ENCODE measurements around the gene HNRNPD.
"Not testable (repeated sequence)": the region's sequence is repeated elsewhere in the genome, so short reads cannot be mapped to it uniquely, and the experiment has no call there.

The HNRNPD gene

GRCh38 chr4:82366431-82366830, 7.4 kb downstream of the HNRNPD start:
- not testable (repeated sequence) for H3K4me3 ChIP-seq (ENCODE audit: low read length); H3K27me3 ChIP-seq (ENCODE audit: insufficient read depth, low read length); H2AFZ ChIP-seq (ENCODE audit: low read depth, low read length); H3K9me3 ChIP-seq (ENCODE audit: low read length)
- Histone ChIP-seq H3K4me1 (ENCODE audit: insufficient read depth, low read length) (peaks cover 31% of the 10 kb centered on the region), H3K36me3 (ENCODE audit: insufficient read depth, low read length) (peaks cover 73% of the 10 kb centered on the region)

DNA sequence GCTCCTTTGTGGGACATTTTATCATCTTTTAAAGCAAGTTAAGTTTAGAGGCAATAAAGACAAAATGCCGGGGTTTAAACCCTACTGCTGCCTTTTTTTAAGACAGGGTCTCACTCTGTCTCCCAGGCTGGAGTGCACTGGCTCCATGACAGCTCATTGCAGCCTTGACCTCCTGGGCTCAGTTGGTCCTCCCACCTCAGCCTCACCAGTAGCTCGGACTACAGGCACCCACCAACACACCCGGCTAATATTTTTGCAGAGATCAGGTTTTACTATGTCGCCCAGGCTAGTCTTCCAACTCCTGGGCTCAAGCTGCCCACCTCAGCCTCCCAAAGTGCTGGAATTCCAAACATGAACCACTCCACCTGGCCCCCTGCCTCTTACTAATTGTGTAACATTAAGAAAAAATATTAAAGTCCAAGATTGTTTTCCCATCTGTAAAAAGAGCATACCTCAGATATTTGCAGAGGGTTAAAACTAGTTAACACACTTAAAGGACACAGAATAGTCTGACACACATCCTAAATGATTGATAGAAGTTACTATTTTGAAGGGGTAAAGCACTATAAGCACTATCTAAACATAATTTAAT, 9.8 kb downstream of the HNRNPD start:
- Histone ChIP-seq H3K9me3 (ENCODE audit: low read length) (no peaks in the 10 kb centered on the region), H2AFZ (ENCODE audit: low read depth, low read length) (no peak overlapping the region), H3K4me1 (ENCODE audit: insufficient read depth, low read length) (peaks cover 8% of the 10 kb centered on the region), H3K27me3 (ENCODE audit: insufficient read depth, low read length) (no peaks in the 10 kb centered on the region), H3K4me3 (ENCODE audit: low read length) (no peak overlapping the region), H3K36me3 (ENCODE audit: insufficient read depth, low read length) (peaks cover 64% of the 10 kb centered on the region)

DNA sequence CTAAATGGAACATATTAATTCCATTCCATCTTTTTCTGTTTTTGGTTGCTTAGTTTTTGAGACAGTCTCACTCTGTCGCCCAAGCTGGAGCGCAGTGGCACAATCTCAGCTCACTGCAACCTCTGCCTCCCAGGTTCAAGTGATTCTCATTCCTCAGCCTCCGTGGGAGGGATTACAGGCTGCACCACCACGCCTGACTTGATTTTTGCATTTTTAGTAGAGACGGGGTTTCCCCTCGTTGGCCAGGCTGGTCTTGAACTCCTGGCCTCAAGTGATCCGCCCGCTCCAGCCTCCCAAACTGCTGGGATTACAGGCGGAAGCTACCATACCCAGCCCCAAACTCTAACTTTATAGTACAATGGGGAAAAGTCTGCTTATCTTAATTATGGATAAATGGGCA, 11.2 kb downstream of the HNRNPD start:
- no peak overlapping the region for H3K4me3 ChIP-seq (ENCODE audit: low read length)
- no peaks in the 10 kb centered on the region for H3K9me3 ChIP-seq (ENCODE audit: low read length)
- no peak overlapping the region for H2AFZ ChIP-seq (ENCODE audit: low read depth, low read length)
- H3K4me1 ChIP-seq (ENCODE audit: insufficient read depth, low read length): peaks cover 3% of the 10 kb centered on the region
- no peaks in the 10 kb centered on the region for H3K27me3 ChIP-seq (ENCODE audit: insufficient read depth, low read length)
- H3K36me3 ChIP-seq (ENCODE audit: insufficient read depth, low read length): peaks cover 61% of the 10 kb centered on the region

DNA sequence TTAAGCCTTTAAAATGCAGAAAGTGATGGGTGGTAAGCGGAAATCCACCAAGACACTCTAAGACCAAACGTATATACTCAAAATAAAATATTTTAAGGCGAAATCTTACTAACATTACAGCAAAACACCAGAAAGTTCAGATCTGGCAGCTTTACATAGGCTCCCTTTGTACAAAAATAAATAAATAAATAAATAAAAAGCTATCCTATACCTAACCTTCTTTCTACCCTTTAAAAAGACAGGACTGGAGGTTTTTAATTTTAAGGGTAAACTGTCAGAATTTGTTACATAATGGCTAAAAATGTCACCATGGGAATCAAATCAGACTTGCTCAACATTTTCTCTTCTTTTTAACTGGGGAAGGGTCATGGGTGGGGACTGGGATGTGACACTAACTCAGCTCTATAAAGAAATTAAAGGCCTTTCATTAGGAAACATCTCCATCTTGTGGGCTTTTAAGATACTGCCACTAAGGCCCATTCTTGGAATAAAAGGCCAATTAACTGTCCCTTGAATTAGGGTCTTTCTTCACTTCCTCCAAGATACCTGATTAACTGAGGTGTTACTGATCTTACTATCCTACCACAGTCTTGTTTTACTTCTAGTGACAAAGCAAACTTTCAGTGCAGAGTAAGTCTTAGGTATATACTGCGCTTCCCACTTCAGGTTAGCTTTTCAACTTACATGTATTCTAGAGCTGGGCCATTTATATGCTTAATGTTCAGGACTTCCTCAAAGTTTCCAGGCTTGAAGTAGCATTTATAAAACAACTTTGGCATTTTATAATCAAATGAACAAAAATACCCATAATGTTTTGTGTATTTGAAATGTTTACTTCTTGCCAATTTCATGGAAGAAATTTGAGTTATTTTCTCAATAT, 13.3 kb downstream of the HNRNPD start:
- Histone ChIP-seq H2AFZ (ENCODE audit: low read depth, low read length) (no peak overlapping the region), H3K36me3 (ENCODE audit: insufficient read depth, low read length) (peaks cover 62% of the 10 kb centered on the region), H3K27me3 (ENCODE audit: insufficient read depth, low read length) (no peaks in the 10 kb centered on the region), H3K4me3 (ENCODE audit: low read length) (no peak overlapping the region), H3K4me1 (ENCODE audit: insufficient read depth, low read length) (peaks cover 3% of the 10 kb centered on the region), H3K9me3 (ENCODE audit: low read length) (no peaks in the 10 kb centered on the region)

DNA sequence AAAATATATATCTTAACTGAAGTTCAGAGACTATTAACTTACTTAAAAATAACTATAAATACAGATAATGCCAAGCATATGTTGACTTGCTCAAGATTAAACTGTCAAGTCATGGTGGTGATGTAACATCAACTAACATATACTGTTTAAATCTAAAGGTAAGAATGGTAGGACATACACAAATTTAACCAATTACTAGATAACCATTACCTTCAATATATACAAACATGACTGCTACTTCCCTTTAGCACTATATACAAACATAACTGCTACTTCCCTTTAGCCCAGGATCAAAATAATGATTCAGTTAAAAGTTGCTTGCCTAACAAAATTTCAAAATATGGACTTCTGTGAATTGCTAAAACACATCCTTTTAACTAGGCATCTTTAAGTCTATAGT, 14.9 kb downstream of the HNRNPD start:
- Histone ChIP-seq H3K9me3 (ENCODE audit: low read length) (no peaks in the 10 kb centered on the region), H3K36me3 (ENCODE audit: insufficient read depth, low read length) (peaks cover 69% of the 10 kb centered on the region)

DNA sequence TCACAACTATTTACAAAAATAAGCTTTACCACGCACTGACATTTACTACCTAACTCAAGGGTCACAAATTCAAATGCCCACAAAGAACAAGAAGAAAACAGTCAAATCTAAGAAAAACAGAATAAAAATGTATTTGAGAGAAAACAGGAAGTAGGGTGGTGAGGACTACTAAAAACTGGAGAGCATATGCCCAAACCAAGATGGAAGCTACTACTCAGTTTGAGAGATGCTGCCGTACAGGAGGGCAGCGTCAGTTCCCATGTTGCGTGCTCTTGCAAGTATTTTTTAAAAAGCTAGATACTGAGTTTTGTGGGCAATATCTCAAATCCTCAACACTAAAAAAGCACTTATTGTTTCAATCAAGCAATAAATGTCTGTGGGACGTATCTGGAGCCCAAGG, 16.2 kb downstream of the HNRNPD start:
- Histone ChIP-seq H3K4me3 (ENCODE audit: low read length) (no peak overlapping the region), H3K27me3 (ENCODE audit: insufficient read depth, low read length) (no peaks in the 10 kb centered on the region), H2AFZ (ENCODE audit: low read depth, low read length) (no peak overlapping the region), H3K4me1 (ENCODE audit: insufficient read depth, low read length) (peaks cover 3% of the 10 kb centered on the region), H3K9me3 (ENCODE audit: low read length) (no peaks in the 10 kb centered on the region), H3K36me3 (ENCODE audit: insufficient read depth, low read length) (peaks cover 74% of the 10 kb centered on the region)

More for the DNA sequence above, 14.9 kb downstream of the HNRNPD start:
- H3K4me1 ChIP-seq (ENCODE audit: insufficient read depth, low read length): peaks cover 3% of the 10 kb centered on the region
- no peak overlapping the region for H2AFZ ChIP-seq (ENCODE audit: low read depth, low read length)
- no peak overlapping the region for H3K4me3 ChIP-seq (ENCODE audit: low read length)
- no peaks in the 10 kb centered on the region for H3K27me3 ChIP-seq (ENCODE audit: insufficient read depth, low read length)

DNA sequence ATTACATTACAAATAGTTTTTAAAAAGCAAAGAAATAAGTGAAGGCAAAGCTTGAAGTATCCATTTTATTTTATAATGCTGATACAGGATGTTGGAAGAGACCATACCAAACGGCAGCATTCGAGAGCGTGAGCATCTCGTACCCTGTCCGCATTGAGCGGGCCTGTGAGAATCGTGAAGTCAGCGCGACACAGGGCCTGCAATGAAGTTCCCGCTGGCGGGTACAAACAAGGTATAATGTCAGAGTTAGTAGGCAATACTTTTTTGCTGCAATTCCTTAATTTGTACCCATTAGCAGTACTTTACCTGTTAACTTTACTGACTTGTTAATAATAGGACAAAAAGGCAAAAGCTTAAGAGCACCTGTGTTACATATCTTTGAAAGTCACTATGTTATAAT, 19.0 kb downstream of the HNRNPD start:
- Histone ChIP-seq H3K4me1 (ENCODE audit: insufficient read depth, low read length) (no peaks in the 10 kb centered on the region), H3K36me3 (ENCODE audit: insufficient read depth, low read length) (peaks cover 92% of the 10 kb centered on the region), H3K27me3 (ENCODE audit: insufficient read depth, low read length) (no peaks in the 10 kb centered on the region), H3K9me3 (ENCODE audit: low read length) (no peaks in the 10 kb centered on the region), H2AFZ (ENCODE audit: low read depth, low read length) (no peak overlapping the region), H3K4me3 (ENCODE audit: low read length) (no peak overlapping the region)

DNA sequence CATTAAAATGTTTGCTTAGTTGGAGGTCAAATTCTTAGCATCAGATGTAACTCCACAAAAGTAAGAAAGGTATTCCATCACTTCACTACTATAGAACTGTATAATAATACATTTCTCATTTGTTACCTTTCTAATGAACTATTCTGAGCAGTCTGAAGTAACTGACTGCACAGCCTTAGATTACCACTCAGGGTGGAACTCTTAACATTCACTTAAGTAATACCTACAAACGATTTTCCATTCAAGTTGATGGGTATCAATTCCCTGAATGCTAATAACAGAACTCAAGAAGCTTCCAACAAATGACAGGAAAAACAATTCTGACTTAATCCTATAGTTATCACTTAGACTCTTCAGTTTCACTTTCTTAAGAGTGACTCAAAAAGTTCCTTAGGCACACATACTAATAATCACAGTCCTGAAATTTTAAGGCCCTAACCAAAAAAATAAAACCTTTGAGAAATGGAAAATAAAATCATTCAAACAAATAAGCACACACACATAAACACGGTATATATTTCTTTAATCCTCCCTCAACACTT, 20.9 kb downstream of the HNRNPD start:
- H3K36me3 ChIP-seq (ENCODE audit: insufficient read depth, low read length): peaks cover 81% of the 10 kb centered on the region
- no peaks in the 10 kb centered on the region for H3K27me3 ChIP-seq (ENCODE audit: insufficient read depth, low read length)
- H2AFZ ChIP-seq (ENCODE audit: low read depth, low read length): no peak overlapping the region
- H3K4me3 ChIP-seq (ENCODE audit: low read length): no peak overlapping the region
- H3K4me1 ChIP-seq (ENCODE audit: insufficient read depth, low read length): no peaks in the 10 kb centered on the region
- H3K9me3 ChIP-seq (ENCODE audit: low read length): no peaks in the 10 kb centered on the region

- Histone ChIP-seq H3K9me3 (ENCODE audit: low read length) (no peaks in the 10 kb centered on the region), H3K4me1 (ENCODE audit: insufficient read depth, low read length) (no peaks in the 10 kb centered on the region), H3K27me3 (ENCODE audit: insufficient read depth, low read length) (no peaks in the 10 kb centered on the region), H3K36me3 (ENCODE audit: insufficient read depth, low read length) (peaks cover 78% of the 10 kb centered on the region), H2AFZ (ENCODE audit: low read depth, low read length) (no peak overlapping the region), H3K4me3 (ENCODE audit: low read length) (no peak overlapping the region)
Measured at GRCh38 chr4:82352118-82352824, 21.5 kb downstream of the HNRNPD start.

DNA sequence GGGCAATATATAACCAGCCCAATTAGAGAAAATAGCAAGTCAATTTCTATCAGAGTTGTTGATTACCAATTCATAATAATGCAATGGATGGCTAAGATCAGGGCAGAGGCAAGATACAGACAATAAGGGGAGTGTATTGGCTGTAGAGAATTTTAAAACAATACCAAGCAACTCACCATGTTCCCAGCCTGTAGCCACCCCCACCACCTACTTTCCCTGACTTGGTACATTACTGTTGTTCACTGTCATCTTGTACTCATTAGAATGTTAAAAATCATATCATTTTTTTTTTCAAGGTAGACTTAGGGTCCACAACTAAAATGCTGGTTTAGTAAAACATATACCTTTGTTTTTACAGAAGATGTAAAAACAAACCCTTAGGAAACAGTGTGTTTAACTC, 27.7 kb downstream of the HNRNPD start:
- Histone ChIP-seq H3K4me3 (ENCODE audit: low read length) (no peak overlapping the region), H3K4me1 (ENCODE audit: insufficient read depth, low read length) (no peaks in the 10 kb centered on the region), H3K36me3 (ENCODE audit: insufficient read depth, low read length) (peaks cover 18% of the 10 kb centered on the region), H3K27me3 (ENCODE audit: insufficient read depth, low read length) (no peaks in the 10 kb centered on the region), H3K9me3 (ENCODE audit: low read length) (no peaks in the 10 kb centered on the region), H2AFZ (ENCODE audit: low read depth, low read length) (no peak overlapping the region)

- Histone ChIP-seq H3K36me3 (ENCODE audit: insufficient read depth, low read length) (no peaks in the 10 kb centered on the region), H3K4me1 (ENCODE audit: insufficient read depth, low read length) (no peaks in the 10 kb centered on the region), H2AFZ (ENCODE audit: low read depth, low read length) (no peak overlapping the region), H3K4me3 (ENCODE audit: low read length) (no peak overlapping the region), H3K9me3 (ENCODE audit: low read length) (no peaks in the 10 kb centered on the region), H3K27me3 (ENCODE audit: insufficient read depth, low read length) (no peaks in the 10 kb centered on the region)
Measured at GRCh38 chr4:82335043-82335442, 38.7 kb downstream of the HNRNPD start.

DNA sequence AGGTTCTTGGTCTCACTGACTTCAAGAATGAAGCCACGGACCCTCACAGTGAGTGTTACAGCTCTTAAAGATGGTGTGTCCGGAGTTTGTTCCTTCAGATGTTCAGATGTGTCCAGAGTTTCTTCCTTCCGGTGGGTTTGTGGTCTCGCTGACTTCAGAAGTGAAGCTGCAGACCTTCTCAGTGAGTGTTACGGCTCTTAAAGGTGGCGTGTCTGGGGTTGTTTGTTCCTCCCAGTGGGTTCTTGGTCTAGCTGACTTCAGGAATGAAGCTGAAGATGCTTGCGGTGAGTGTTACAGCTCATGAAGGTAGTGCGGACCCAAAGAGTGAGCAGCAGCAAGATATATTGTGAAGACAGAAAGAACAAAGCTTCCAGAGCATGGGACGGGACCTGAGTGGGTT, 40.1 kb downstream of the HNRNPD start:
- H3K9me3 ChIP-seq (ENCODE audit: low read length); H3K4me3 ChIP-seq (ENCODE audit: low read length); H3K36me3 ChIP-seq (ENCODE audit: insufficient read depth, low read length); H2AFZ ChIP-seq (ENCODE audit: low read depth, low read length); H3K27me3 ChIP-seq (ENCODE audit: insufficient read depth, low read length); H3K4me1 ChIP-seq (ENCODE audit: insufficient read depth, low read length): not testable (repeated sequence)

GRCh38 chr4:82331814-82332213, 42.0 kb downstream of the HNRNPD start:
- Histone ChIP-seq H2AFZ (ENCODE audit: low read depth, low read length) (no peak overlapping the region), H3K4me3 (ENCODE audit: low read length) (no peak overlapping the region), H3K4me1 (ENCODE audit: insufficient read depth, low read length) (no peaks in the 10 kb centered on the region), H3K36me3 (ENCODE audit: insufficient read depth, low read length) (no peaks in the 10 kb centered on the region), H3K27me3 (ENCODE audit: insufficient read depth, low read length) (no peaks in the 10 kb centered on the region), H3K9me3 (ENCODE audit: low read length) (no peaks in the 10 kb centered on the region)

All from neuron (in vitro differentiated cells).